CD14-positive monocyte (primary cell): ENCODE data around the gene SLC3A2. TPM values are rescaled to one million over a fixed set of nuclear protein-coding genes. Genes with fewer than 3 reads are reported as not detected.

Source experiments
- DNase-seq, 3 donors: peaks; one replicate each; pipeline ENCODE4 v3.0.0-alpha.2; 2011 to 2022
- H2AFZ ChIP-seq: 2 replicates; pipeline ENCODE4 v1.6.0; 2012; ENCODE audit warnings: mild to moderate bottlenecking, low read depth, low read length, inconsistent platforms; ENCODE audit not compliant: insufficient read depth, poor library complexity, severe bottlenecking
- H3K27ac ChIP-seq, 2 donors: 1 replicate in 1 of 2; 2 replicates in 1 of 2; pipeline ENCODE4 v1.5.1; 2012 to 2013; ENCODE audit warnings: low read length in 2 of 2, control low read depth in 1 of 2, inconsistent platforms in 1 of 2, low read depth in 1 of 2, mild to moderate bottlenecking in 1 of 2
- H3K27me3 ChIP-seq, 2 donors: one replicate each; pipeline versions ENCODE4 v1.6.0 to v1.6.1; 2011 to 2013; ENCODE audit warnings: low read length in 2 of 2; ENCODE audit not compliant: control insufficient read depth in 2 of 2, insufficient read depth in 2 of 2
- H3K36me3 ChIP-seq, 2 donors: replicated peaks in 1 of 2; 1 replicate in 1 of 2; 2 replicates in 1 of 2; pipeline versions ENCODE4 v1.5.1 to v1.6.1; 2012 to 2013; ENCODE audit warnings: low read length in 2 of 2, control low read depth in 1 of 2, inconsistent platforms in 1 of 2, mild to moderate bottlenecking in 1 of 2; ENCODE audit not compliant: insufficient read depth in 2 of 2, control insufficient read depth in 1 of 2
- H3K4me1 ChIP-seq, 2 donors: 1 replicate in 1 of 2; 2 replicates in 1 of 2; pipeline versions ENCODE4 v1.5.1 to v1.6.1; 2012 to 2013; ENCODE audit warnings: low read length in 2 of 2, control low read depth in 1 of 2, inconsistent platforms in 1 of 2, mild to moderate bottlenecking in 1 of 2, moderate library complexity in 1 of 2; ENCODE audit not compliant: insufficient read depth in 2 of 2, control insufficient read depth in 1 of 2
- H3K4me2 ChIP-seq: replicated peaks from 2 replicates; pipeline ENCODE3; 2012; ENCODE audit warnings: low read length, moderate library complexity, mild to moderate bottlenecking; ENCODE audit not compliant: poor library complexity, severe bottlenecking; ENCODE audit errors: extremely low read depth
- H3K4me3 ChIP-seq, 3 experiments: fragments of 200-600 bp in 1 of 3; sonication (generic) in 1 of 3; replicated peaks in 1 of 3; 1 replicate in 2 of 3; 2 replicates in 1 of 3; pipeline ENCODE4 v1.5.1; 2011 to 2013; ENCODE audit warnings: low read length in 3 of 3, mild to moderate bottlenecking in 3 of 3, control low read depth in 2 of 3, low read depth in 2 of 3, inconsistent platforms in 1 of 3, moderate library complexity in 1 of 3
- H3K79me2 ChIP-seq: 2 replicates; pipeline ENCODE4 v1.6.0; 2012; ENCODE audit warnings: mild to moderate bottlenecking, control low read depth, inconsistent platforms, low read length, moderate library complexity; ENCODE audit not compliant: insufficient read depth
- H3K9ac ChIP-seq: 2 replicates; pipeline ENCODE4 v1.6.0; 2017; ENCODE audit warnings: low read length, mild to moderate bottlenecking; ENCODE audit not compliant: insufficient read depth, poor library complexity, severe bottlenecking
- H3K9me3 ChIP-seq, 2 donors: replicated peaks in 1 of 2; 1 replicate in 1 of 2; 2 replicates in 1 of 2; pipeline versions ENCODE4 v1.5.1 to v1.6.1; 2012 to 2013; ENCODE audit warnings: low read length in 2 of 2, control low read depth in 1 of 2; ENCODE audit not compliant: control insufficient read depth in 1 of 2, insufficient read depth in 1 of 2
- H4K20me1 ChIP-seq: 2 replicates; pipeline ENCODE4 v1.6.0; 2012; ENCODE audit warnings: mild to moderate bottlenecking, low read length, control low read depth, moderate library complexity; ENCODE audit not compliant: insufficient read depth
- H3K27ac Mint-ChIP-seq, 7 donors: one replicate each; pipeline ENCODE4 v1.8.0; 2020; ENCODE audit warnings: mild to moderate bottlenecking in 7 of 7, mixed read lengths in 7 of 7, moderate library complexity in 6 of 7, inconsistent platforms in 2 of 7
- H3K27me3 Mint-ChIP-seq, 3 donors: one replicate each; pipeline ENCODE4 v1.8.0; 2021 to 2022; ENCODE audit warnings: low read depth in 3 of 3, mild to moderate bottlenecking in 3 of 3, mixed read lengths in 3 of 3, moderate library complexity in 3 of 3, inconsistent platforms in 1 of 3
- H3K36me3 Mint-ChIP-seq, 2 donors: one replicate each; pipeline ENCODE4 v1.8.0; 2020; ENCODE audit warnings: mixed read lengths in 2 of 2, inconsistent platforms in 1 of 2, mild to moderate bottlenecking in 1 of 2
- H3K4me1 Mint-ChIP-seq: one replicate; pipeline ENCODE4 v1.8.0; 2020; ENCODE audit warnings: mild to moderate bottlenecking, mixed read lengths
- H3K4me3 Mint-ChIP-seq, 2 donors: one replicate each; pipeline ENCODE4 v1.8.0; 2020; ENCODE audit warnings: mild to moderate bottlenecking in 2 of 2, mixed read lengths in 2 of 2, moderate library complexity in 1 of 2
- H3K9me3 Mint-ChIP-seq, 7 donors: one replicate each; pipeline ENCODE4 v1.8.0; 2020 to 2022; ENCODE audit warnings: mixed read lengths in 7 of 7, mild to moderate bottlenecking in 6 of 7, moderate library complexity in 6 of 7, inconsistent platforms in 2 of 7
- CTCF ChIP-seq: fragments of 200-600 bp; IDR thresholded peaks from one replicate; pipeline ENCODE4 v1.8.0; 2022; ENCODE audit warnings: antibody characterized with exemption, mild to moderate bottlenecking
- WGBS: methylation state at CpG from one replicate; pipeline ENCODE4 v1.1.5; 2013; ENCODE audit warnings: missing lambda C conversion rate; ENCODE audit not compliant: insufficient coverage; 5-methylcytosine and 5-hydroxymethylcytosine counted together
- intact Hi-C, 2 donors: fragments of 100-400 bp; cut with micrococcal nuclease; formaldehyde crosslinking; loops; one replicate each; pipeline versions ENCODE4 v1.15.0 to v1.15.1; 2023
- polyA plus RNA-seq, 3 donors: library from polyadenylated mRNA; depleted of rRNA in 1 of 3; unstranded in 2 of 3; stranded (reverse) in 1 of 3; fragments of 300-500 nt in 2 of 3; fragments of >200 nt in 1 of 3; fragmentation: Illumina TruSeq in 2 of 3; gene quantifications; 1 replicate in 2 of 3; 2 replicates in 1 of 3; pipeline ENCODE4 v1.2.3, GENCODE V29; 2012 to 2021

The SLC3A2 gene
- polyA plus RNA-seq, 3 donors = 156 to 231 (median 189) TPM

GRCh38 chr11:62854825-62855570, 25.7 kb upstream of the SLC3A2 start:
- H3K4me1 Mint-ChIP-seq = peaks cover 48% of the 10 kb centered on the region

More at GRCh38 chr11:62854825-62855570, 25.7 kb upstream of the SLC3A2 start:
- Mint-ChIP-seq H3K27me3 (no peaks in the 10 kb centered on the region), H3K27ac (peak overlapping the region; percentile 88 to 94 (median 90)), H3K4me3 (peak overlapping the region; percentile 91 to 98), H3K36me3 (peaks cover 28 to 29% of the 10 kb centered on the region in 2 donors), H3K9me3 (no peaks in the 10 kb centered on the region)
- H2AFZ ChIP-seq = peak overlapping the region; percentile 62
- peak overlapping the region; percentile 75 for H3K9ac ChIP-seq
- peaks cover 34 to 45% of the 10 kb centered on the region in 2 donors for H3K4me1 ChIP-seq
- H3K36me3 ChIP-seq = peaks cover 25 to 33% of the 10 kb centered on the region in 2 donors
- TF ChIP-seq CTCF = no peak
- peak overlapping the region; percentile 77 to 96 (median 94) for H3K4me3 ChIP-seq
- WGBS = 0% methylated on average over 8 of the region's 15 CpGs
- H3K9me3 ChIP-seq = no peaks in the 10 kb centered on the region
- H3K4me2 ChIP-seq = peak overlapping the region; percentile 89
- no peak for DNase-seq
- H3K27ac ChIP-seq = peak overlapping the region; percentile 11 to 81
- H3K79me2 ChIP-seq = peaks cover 56% of the 10 kb centered on the region
- intact Hi-C loops = loop anchor here (1.0 to 10.0 kb wide), 4 partner anchors 13 to 240 kb away; partner anchors contain the start of genes EML3 (in 1 of the 2), ROM1 (in 1 of the 2) and TMEM179B (in 1 of the 2)
- no peaks in the 10 kb centered on the region for H3K27me3 ChIP-seq
- H4K20me1 ChIP-seq = peaks cover 33% of the 10 kb centered on the region
